ENCODE results near the gene ARHGAP1.

ARHGAP1 gene

DNA sequence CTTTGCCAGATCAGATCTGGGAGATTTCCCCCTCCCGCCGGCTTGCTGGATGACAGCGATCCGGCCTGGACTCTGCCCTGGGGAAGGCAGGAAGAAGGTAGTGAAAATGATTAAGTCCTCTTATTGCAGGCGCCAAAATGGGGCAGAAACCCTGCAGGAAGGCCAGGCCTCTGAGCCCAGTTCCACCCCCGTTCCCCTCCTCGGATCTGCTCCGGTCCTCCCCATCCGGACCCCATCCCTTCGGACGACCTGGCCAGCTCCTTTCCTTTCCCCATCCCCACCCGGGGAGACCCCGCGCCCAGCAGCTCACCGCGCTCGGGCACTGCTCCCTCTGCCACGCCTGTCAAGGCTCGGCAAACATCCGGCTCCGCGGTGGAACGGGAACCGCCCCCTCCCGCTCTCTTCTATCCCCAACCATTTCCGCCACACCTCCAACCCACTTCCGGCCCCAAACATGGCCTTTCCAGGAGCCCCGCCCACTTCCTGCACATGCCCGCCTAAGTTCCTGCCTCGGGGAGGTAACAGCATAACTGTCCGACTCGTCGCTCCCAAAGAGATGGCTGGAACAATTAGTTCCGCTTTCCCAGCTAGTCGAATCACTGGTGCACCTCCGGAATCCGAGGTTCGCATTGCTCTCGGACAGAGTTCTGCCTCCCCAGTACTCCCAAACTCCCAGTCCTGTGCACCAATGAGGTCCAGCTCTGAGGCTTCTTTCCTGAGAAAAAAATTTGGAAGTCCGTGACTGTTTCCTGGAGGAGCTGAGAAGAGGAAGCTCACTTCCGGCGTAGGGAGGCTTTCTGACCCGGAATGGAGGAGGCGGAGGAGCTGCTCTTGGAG lies at the start of gene ARHGAP1, which contains the start of gene ZNF408:
ARHGAP1 (minus strand) TSS at position 379 of the 837 bp plus-strand sequence. CDS start 4,512 bp downstream, outside the sequence.
ZNF408 (plus strand) TSS at position 791 of the 837 bp plus-strand sequence; CDS start at position 808, 17 bp downstream.
- DNase-seq = peak; percentile 99

DNA sequence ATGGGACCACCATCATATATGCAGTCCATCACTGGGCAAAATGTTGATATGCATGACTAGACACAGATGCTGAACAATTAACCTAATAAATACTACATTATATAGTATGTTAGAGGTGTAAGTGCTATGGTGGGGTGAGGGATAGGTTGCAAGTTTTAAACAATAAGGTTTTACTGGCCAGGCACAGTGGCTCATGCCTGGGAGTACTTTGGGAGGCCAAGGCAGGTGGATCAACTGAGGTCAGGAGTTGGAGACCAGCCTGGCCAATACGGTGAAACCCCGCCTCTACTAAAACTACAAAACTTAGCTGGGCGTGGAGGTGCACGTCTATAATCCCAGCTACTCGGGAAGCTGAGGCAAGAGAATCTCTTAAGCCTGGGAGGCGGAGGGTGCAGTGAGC lies 46.7 kb upstream of the ARHGAP1 start:
- DNase-seq = no peak

DNA sequence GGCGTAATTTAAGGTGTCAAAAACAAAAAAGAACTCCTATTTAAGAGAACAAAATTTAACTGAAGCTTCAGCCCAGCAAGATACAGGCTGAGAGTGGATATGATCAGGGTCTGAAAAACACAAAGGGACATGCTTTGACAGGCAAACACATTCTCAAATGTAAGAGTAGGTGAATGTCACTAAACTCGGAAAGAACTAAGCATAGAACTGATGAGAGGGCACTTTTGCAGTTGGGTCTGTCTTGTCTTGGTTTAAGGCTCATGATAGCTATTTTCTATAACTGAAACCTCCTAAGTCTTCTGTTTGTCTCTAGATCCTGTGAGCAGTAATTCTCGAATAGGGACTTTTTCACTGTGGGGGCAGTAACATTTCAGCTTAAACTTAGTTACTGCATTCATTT lies 45.6 kb upstream of the ARHGAP1 start:
- no peak for DNase-seq

DNA sequence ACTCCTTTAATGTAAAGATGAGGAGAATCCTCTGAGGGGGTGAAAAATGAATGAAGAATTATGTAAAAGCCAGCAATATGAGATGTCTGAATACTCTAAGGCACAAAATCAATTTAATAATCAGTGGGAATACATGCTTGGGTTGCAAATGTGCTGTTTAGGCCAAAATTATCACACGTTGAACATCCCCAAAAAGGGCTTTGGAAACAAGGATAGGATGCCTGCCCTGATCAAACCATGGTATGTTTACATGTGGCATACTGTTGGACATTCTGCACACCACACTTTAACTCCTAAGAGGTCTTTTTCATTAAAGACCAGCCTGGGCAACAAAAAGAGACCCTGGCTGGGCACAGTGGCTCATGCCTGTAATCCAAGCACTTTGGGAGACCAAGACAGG lies 44.9 kb upstream of the ARHGAP1 start:
- DNase-seq = no peak

DNA sequence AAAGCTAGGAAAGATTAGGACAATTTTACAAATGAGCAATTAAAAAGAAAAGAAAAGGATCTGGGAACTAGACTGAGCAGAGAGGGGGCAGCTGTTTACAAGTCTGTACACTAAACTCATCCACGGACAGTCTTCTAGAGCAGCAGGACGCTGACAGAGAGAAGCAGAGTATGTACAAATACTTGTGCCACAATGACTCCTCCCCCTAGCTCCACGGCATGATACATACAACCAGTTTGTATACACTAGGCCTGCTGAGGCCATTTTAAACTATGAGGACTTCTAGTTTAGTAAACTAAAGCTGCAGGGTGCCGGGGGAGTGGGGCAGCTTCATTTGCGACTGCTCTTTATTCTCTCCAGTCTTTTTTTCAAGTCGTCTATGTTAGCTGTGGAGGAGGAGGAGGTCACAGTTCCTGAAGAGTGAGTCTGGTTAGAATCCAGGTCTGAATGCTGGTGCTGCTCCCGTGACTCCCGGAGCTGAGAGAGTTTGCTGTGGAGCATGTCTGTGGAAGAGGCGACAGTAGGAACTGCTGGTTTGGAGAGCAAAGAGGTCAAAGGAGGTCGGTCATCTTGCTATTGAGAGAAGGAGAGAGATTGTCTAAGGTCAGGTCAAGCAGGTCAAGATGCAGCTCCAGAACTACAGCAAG lies 43.4 kb upstream of the ARHGAP1 start:
- DNase-seq = no peak

DNA sequence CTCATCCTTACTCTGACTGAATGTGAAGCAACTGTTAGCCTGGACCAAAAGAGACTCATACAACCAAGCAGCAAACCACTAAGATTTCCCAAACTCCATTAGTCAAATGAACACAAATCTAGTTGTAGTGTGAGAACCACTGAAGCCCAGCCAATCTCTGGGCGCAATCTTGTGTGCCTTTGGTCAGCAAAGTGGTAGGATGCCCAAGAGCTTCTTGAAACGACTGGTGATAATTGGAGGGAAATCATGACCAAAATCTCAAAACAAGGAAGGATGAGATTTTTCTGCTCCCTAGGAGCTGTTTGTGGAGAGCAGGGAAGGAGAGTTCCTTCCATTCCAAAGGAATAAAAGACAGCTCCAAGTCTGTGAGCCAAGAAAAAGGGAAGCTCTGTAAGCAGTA lies 42.6 kb upstream of the ARHGAP1 start:
- no peak for DNase-seq

DNA sequence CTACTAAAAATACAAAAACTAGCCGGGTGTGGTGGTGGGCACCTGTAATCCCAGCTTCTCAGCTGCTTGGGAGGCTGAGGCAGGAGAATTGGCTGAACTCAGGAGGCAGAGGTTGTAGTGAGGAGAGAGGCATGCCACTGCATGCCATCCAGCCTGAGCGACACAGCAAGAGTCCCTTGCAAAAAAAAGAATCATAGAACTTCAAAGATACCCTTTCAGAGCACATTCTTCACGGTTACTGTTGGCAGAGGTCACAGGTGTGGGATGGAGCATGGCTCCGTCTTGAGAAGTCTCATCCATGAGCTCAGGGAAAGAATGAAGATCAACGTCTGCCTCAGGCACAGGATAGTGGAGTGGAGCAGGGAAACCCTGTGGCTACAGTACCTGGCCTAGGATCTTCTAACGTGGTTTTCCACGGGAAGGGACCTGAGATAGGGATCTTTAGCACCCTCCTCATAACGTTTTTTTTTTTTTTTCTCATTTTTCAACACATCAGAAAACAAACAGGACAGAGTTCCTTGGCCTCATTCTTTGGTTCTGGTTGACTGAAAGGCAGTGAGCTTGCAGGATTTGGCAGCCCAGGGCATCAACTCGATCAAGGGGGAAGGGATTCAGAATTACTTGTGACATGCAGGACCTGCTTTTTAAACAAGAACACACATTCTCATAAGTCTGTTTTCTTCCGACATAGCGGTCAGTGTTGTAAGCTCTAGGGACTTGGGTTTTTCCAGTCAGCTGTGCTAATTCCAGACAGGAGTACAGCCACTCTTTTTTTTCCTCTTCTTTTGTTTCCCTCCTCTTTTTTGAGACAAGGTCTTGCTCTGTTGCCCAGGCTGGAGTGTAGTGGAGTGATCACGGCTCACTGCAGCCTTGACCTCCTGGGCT lies 41.4 kb upstream of the ARHGAP1 start:
- DNase-seq = no peak

DNA sequence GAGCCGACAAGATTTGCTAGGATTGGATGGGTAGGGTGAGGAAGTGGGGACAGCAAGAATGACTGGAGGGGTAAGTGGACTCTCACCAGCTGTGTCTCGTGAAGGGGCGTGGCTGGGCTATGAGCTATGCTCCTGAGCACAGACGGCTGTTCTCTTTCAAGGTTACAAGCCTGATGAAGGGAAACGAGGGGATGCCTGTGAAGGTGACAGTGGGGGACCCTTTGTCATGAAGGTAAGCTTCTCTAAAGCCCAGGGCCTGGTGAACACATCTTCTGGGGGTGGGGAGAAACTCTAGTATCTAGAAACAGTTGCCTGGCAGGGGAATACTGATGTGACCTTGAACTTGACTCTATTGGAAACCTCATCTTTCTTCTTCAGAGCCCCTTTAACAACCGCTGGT lies 38.5 kb upstream of the ARHGAP1 start:
- DNase-seq = no peak

DNA sequence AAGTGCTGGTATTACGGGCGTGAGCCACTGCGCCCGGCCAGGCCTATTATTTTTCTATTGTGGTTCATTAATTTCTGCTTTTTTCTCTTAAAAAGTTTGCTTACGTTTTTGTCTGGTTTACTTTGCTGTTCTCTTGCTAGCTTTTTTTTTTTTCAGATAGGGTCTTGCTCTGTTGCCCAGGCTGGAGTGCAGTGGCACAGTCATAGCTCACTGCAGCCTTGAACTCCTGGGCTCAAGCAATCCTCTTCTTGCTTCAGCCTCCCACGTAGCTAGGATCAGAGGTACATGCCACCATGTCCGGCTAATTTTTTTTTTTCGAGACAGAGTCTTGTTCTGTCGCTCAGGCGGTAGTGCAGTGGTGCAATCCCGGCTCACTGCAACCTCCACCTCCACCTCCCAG lies 37.3 kb upstream of the ARHGAP1 start:
- no peak for DNase-seq

DNA sequence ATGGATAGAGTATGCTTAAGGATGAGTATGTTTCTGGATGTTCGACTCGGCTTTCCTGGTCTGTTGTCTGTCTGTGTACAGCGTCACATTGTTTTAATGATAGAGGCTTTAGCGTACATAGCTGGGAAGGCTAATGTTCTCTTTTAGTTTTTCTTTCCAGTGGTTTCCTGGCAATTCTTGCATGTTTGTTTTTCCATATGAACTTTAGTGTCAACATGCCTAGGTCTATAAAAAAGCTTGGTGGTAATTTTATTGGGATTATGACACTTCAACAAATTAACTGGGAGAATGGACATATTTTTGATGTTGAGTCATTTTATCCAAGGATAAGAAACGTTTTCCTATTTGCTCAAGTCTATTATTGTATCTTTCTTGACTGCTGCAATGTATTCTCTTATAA lies 36.2 kb upstream of the ARHGAP1 start:
- DNase-seq = no peak

DNA sequence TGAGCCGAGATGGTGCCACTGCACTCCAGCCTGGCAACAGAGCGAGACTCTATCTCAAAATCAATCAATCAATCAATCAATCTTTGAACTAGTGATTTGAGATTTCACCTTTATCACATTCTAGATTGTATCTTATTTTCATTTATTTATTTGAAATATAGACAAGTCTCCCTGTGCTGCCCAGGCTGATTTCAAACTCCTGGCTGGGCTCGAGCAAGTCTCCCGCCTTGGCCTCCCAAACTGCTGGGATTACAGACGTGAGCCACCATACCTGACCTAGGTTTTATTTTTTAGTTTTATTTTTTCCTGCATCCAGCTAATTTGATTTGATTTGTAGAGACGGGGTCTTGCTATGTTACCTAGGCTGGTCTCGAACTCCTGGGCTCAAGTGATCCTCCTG lies 35.7 kb upstream of the ARHGAP1 start:
- DNase-seq = no peak

DNA sequence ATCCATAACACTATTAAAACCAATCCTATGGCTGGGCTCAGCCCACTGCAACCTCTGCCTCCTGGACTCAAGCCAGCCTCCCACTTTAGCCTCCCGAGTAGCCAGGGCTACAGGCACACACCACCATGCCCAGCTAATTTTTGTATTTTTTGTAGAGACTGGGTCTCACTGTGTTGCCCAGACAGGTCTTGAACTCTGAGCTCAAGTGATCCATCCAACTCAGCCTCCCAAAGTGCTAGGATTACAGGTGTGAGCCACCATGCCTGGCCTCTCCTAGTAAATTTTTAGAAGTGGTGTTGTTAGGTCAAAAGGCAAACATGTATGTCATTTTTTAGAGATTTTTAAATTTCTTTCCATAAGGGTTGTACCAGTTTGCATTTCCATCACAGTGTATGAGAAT lies 32.8 kb upstream of the ARHGAP1 start:
- DNase-seq = no peak

DNA sequence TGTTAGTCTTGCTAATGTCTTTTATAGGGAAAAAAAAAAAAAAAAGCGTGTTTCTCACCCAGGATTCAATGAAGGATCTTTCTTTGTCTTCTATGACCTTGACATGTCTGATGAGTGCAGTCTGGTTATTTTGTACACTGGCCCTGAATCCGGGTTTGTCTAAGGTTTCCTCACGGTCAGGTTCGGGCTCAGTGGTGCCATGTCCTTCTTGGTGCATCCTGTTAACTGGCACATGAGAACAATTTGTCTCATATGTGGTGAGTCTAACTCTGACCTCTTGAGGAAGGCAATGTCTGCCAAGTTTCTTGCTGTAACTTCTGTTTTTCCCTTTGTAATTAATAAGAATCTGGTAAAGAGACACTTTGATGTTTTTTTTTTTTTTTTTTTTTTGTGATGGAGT lies 31.1 kb upstream of the ARHGAP1 start:
- DNase-seq = no peak

DNA sequence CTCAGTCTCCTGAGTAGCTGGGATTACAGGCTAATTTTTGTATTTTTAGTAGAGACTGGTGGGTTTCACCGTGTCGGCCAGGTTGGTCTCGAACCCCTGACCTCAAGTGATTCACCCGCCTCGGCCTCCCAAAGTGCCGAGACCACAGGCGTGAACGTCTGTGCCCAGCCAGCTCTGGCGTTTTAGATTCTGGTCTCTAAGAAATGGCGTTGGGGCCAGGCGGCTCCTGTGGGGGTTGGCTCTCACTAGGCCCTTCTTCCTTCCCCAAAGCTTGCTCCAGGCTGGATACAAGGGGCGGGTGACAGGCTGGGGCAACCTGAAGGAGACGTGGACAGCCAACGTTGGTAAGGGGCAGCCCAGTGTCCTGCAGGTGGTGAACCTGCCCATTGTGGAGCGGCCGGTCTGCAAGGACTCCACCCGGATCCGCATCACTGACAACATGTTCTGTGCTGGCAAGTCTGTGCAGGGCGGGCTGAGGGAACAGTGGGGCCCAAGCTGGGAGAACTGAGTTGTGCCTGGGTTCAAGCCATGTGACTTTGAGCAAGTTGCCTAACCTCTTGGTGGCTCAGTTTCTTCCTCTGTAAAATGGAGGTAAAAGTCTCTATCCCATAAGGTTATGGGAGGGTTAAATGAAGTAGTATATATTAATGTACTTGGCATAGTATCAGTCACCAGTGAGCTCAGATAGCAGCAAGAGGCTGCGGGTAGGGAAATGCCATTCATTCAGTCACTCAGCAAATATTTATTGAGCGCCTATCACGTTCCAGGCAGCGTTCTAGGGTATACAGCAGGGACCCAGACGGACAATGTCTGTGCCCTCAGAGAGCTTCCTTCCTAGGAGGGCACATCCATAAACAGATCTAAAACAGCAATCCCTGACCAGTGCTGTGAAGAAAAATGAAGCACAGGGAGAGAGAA lies 28.9 kb upstream of the ARHGAP1 start:
- DNase-seq = no peak

DNA sequence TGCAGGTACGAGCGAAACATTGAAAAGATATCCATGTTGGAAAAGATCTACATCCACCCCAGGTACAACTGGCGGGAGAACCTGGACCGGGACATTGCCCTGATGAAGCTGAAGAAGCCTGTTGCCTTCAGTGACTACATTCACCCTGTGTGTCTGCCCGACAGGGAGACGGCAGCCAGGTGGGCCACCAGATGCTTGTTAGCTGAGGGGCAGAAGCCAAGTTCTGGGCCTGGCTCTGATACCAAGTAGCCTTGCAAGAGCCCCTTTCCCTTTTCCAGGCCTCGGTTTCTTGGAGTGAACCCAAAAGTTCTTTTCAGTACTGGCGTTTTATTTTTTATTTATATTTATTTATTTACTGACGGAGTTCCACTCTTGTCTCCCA lies 28.2 kb upstream of the ARHGAP1 start:
- no peak for DNase-seq

DNA sequence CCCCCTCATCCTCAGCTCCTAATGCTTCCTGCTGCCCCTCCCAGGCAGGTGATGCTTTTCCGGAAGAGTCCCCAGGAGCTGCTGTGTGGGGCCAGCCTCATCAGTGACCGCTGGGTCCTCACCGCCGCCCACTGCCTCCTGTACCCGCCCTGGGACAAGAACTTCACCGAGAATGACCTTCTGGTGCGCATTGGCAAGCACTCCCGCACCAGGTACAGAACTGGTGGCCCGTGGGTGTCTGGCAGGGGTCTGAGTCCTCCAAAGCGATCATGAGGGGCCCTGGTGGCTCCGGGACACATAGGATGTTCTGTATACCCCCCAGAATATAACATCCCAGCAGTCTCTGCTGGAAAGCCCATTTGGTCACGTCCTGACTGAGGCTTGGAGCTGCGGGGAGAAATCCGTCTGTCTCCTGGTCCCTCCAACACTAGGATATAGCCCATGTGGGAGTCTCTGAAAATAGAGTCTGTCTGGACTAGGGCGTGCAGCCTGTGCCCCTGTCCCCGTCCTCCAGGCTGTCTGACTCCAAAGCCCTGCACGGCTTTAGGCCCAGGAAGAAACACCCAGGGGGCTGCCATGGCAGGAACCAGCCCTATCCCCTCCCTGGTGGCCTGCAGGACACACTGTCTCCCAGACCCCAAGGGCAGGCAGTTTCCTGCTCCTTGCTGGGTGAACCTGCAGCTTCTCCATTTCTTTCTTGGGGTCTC lies 27.7 kb upstream of the ARHGAP1 start:
- no peak for DNase-seq

DNA sequence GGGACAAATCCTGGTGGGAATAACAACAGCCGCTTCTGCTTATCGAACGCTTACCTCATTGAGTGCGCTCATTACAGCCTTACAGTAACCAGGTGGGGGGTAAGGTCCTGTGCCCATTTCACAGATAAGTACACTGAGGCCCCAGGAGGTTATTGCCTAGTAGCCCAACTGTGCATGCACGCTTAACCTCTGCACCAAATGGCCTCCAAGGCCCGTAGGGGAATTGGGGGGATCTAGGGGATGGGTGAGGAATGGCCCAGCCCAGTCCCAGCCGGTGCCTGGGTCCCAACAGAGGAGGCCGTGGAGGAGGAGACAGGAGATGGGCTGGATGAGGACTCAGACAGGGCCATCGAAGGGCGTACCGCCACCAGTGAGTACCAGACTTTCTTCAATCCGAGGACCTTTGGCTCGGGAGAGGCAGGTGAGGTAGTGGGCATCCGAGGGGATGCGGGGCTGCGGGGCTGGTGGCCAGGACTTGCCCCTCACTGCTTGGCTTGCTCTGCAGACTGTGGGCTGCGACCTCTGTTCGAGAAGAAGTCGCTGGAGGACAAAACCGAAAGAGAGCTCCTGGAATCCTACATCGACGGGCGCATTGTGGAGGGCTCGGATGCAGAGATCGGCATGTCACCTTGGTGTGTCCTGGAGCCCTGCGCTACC lies 25.9 kb upstream of the ARHGAP1 start:
- DNase-seq = no peak

DNA sequence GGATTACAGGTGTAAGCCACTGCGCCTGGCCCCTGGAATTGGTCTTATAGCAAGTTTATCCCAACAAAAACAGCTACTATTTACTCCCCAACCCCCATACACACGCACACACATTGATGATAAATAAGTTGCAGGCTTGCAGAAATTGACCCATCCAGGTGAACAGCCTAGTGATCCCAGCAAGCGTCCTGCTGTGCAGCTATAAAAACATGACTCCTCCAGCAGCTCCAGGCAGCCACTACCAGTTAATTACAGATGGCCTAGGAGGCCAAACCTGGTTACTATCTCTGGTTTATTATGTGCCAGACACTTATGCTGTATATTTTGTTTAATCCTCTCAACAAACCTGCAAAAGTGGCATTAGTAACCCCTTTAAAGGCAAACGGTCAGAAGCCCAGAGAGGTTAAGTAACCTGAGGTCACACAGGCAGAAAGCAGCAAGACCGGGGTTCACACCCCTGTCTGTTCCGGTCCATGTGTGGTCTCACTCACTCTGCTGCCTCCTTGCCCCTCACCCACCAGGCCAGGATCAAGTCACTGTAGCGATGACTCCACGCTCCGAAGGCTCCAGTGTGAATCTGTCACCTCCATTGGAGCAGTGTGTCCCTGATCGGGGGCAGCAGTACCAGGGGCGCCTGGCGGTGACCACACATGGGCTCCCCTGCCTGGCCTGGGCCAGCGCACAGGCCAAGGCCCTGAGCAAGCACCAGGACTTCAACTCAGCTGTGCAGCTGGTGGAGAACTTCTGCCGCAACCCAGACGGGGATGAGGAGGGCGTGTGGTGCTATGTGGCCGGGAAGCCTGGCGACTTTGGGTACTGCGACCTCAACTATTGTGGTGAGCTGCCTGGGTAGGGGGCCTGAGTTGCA lies 25.2 kb upstream of the ARHGAP1 start:
- DNase-seq = no peak

DNA sequence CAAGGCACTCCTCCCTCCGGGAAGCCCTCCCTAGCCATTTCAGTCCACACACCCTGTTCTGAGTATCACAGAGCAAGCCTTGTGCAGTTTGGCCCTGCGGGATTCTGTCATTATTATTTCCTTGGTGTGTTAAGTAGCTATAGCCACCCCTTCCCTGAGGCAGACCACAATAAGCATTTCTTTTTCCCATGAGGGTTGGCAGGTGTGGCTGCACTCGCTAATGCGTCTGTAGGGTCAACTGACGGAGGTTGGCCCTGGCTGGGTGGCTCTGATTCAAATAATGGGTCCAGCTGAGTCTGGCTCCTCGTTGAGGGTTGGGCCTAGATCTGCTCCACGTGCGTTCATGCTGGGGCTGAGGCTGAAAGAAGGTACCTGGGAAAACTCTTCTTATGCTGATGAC lies 23.7 kb upstream of the ARHGAP1 start:
- DNase-seq = no peak

DNA sequence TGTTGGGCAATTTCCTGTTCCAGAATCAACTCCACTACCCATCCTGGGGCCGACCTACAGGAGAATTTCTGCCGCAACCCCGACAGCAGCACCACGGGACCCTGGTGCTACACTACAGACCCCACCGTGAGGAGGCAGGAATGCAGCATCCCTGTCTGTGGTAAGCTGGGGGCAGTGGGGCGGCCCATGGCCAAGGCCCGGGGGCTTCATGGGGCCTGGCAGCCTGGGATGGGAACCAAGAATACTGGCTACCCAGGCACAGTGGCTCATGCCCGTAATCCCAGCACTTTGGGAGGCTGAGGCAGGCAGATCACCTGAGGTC lies 22.9 kb upstream of the ARHGAP1 start:
- no peak for DNase-seq

Data from NCI-H526 treated with DMSO at 0.1 percent for 48 hours (cell line).